HL-60/S4 treated with phorbol 12-myristate 13-acetate at 8.2 ng/mL for 4 days and 3 days (cell line): ENCODE measurements around the gene PCLO.
"Not testable (repeated sequence)": the region's sequence is repeated elsewhere in the genome, so short reads cannot be mapped to it uniquely, and the experiment has no call there.

Source experiments
- in situ Hi-C: fragments of 300-500 bp; cut with MboI; formaldehyde crosslinking; loops from 2 replicates; pipeline ENCODE4 v1.15.0; 2022; ENCODE audit warnings: low sequenced_read_pairs

PCLO gene

GRCh38 chr7:82745117-82745516 is 417.6 kb downstream of the PCLO start:
- in situ Hi-C loops = loop anchor here (25.0 kb wide), 2 partner anchors 708 to 1258 kb away; no protein-coding TSS in a partner anchor

DNA sequence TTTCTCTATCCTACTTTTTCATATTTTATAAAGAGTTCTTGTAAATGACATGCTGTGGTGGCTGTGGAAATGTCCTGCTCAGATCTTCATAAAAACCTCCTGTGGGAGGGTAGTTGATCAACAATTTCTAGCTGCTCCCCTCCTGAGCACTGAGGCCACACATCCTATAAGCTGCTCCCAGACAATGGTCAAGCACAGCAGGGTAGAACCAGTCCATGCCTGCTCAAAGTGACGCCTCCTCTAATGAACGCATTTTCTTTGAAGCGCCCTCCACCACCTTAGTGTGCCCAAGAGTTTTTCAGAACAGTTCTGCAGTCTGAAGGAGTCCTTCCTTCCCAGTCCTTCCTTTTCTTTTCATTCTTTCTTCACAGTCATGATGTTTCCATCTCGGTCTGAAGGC is 420.5 kb downstream of the PCLO start:
- in situ Hi-C loops = loop anchor here (25.0 kb wide), 2 partner anchors 705 to 1255 kb away; no protein-coding TSS in a partner anchor

GRCh38 chr7:82741493-82741892 is 421.2 kb downstream of the PCLO start:
- in situ Hi-C loops = loop anchor here (25.0 kb wide), 2 partner anchors 704 to 1254 kb away; no protein-coding TSS in a partner anchor

DNA sequence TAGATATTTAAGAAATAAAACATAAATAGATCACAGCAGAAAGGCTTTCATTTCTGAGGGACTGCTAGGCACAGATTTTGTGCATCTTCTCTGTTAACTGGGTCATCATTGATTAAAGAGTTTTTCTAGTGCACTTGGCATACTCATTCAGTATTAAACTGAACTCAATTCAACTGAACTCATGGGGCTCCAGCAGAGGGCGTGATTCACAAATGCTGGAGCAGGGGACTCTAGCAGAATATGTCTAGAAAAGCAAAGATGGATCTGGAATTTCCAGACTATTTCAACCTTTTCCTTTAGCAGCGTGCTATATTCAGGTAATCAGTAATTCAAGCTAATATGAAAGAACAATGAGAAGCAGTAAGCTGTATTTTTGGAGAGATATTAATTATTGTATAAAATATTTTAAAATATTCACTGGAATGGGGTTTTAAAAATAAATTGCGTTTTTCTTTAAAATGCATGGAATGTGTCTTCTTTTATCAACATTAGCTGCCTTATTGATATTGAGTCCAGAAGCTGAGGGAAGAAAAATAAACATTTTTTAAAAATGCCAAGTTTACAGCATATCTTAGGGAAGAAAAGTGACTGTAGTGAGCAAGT is 422.3 kb downstream of the PCLO start:
- in situ Hi-C loops = loop anchor here (25.0 kb wide), 2 partner anchors 703 to 1253 kb away; no protein-coding TSS in a partner anchor

GRCh38 chr7:82736633-82737032 is 426.1 kb downstream of the PCLO start:
- in situ Hi-C loops = loop anchor here (25.0 kb wide), 2 partner anchors 699 to 1249 kb away; no protein-coding TSS in a partner anchor

GRCh38 chr7:82732677-82733076 is 430.0 kb downstream of the PCLO start:
- in situ Hi-C loops = loop anchor here (25.0 kb wide), 2 partner anchors 695 to 1245 kb away; no protein-coding TSS in a partner anchor

GRCh38 chr7:82729172-82730030 is 433.3 kb downstream of the PCLO start:
- in situ Hi-C loops = loop anchor here (25.0 kb wide), 2 partner anchors 692 to 1242 kb away; no protein-coding TSS in a partner anchor

- in situ Hi-C loops = loop anchor here (25.0 kb wide), 2 partner anchors 689 to 1239 kb away; no protein-coding TSS in a partner anchor
Observed at GRCh38 chr7:82726038-82726800, 436.5 kb downstream of the PCLO start.

GRCh38 chr7:82723411-82723810 is 439.3 kb downstream of the PCLO start:
- in situ Hi-C loops = no loop called here

- in situ Hi-C loops = no loop called here
Observed at GRCh38 chr7:82722946-82723345, 439.7 kb downstream of the PCLO start.

DNA sequence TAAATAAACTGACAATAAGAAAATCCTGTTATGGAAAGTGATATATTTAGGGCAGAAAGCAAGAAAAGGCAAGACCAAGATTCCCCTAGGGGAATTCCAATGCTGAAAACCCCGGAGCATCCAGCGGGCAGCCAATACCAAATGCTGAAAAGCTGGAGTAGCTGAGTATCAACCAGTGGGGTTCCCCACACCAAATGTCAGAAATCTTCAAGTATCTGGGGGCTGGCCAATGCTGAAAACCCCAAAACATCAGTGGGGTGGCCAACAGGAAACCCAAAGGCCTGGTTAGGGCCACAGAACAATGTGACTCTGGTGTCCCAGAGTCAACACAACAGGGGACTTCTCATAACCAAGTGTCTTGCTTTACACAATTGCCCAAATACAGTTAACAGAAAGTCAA is 447.3 kb downstream of the PCLO start:
- in situ Hi-C loops = no loop called here

DNA sequence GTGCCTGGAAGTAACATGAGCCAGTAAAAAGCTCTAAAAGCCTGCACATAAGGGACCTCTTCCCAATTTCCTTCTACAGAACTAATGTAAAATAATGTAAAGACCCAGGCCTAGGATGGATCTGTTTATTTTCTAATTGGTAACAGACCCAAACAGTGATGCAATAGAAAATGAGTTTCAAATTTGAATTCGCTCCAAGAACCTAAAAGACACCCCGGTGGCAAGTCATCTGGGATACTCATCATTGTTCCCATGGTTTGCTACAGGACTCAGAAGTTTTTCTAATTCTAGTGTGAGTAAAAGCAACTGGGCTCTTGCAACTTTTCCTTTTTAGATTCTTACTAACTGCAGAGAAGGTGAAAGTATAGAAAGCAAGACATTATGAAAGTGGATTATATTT is 447.8 kb downstream of the PCLO start:
- in situ Hi-C loops = no loop called here

DNA sequence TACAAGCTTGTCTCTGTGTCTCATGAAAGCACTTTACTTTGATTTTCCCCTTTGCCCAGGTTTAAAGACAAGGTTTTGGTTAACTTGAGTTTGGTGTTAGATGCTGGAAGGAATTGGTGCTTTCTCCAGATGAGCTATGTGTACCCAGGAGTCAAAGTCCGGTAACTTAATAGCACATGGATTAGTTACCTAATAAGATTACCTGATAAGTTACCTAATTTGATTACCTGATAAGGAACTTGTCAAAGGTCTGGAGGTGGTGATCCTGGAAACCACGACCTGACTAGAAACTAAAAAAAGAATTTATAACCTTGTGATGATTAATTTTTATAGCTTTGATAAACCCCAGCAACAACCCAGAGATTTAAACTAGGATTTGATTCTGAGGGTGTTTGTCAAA is 449.2 kb downstream of the PCLO start:
- in situ Hi-C loops = no loop called here

DNA sequence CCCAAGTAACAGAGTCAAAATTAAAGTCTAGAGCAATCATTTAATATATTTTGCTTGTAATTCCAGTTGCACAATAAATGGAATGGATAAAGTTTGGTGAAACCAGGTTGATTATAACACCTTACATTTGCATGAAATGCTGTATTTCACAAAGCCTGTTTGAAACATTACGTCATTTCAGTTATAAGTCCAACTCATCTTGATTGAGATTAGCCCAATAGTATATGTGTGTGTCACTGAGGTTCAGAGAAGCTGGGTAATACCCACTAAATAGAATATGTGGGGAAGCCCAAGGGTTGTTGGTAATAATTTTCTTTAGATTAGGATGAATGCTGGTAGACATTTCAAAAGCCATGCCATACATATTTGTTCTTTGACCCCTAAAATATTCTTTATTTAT is 456.3 kb downstream of the PCLO start:
- in situ Hi-C loops = not testable (repeated sequence)

DNA sequence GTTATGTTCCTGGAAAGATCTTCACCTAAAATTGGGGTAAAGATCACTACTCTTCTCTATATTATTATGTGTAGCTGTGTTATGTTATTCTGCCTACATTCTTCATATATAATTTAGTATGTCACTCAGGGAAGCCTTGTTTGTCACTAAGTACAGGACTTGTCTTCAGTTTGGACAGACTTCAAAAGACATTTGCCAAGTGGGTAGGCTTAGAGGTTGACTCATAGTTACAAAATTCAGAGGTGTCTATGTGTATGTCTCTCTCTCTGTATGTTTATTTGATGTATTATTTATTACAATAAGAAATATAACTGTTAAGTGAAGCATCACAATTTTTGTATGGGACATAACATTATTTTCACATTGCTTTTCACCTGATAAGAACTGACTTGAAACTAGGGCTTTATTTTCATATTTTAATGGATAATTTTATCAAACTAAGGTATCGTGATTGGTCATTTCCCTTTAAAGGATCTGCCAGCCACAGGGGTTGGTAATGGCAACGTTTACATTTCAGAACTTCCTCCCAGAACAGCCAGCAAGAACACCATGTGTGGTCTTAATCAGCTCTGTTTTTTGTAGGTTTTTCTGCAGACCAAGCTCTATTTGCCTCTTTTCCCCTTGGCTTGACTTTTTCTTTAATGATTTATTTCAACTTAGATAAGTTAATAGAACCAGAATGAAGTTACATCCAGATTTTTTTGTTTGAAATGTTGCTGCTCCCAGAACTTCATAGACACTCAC is 457.0 kb downstream of the PCLO start:
- in situ Hi-C loops = no loop called here

DNA sequence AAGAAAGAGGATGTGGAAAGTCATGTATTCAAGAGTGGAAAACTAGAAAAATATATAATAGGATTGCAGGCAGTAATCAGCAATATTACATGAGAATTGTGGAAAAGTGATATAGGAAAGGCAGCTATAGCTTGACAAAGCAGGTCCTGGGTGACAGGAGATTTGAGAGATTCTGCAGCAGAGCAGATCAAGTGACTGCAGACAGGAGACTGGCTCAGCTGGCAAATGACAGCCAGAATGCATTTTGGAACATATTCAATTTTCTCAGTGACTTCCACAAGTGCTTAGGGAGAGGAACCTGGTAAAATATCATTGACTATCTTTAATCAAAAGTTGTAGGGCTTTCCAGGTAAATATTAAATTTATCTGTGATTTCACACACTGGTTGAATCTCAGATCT is 458.6 kb downstream of the PCLO start:
- in situ Hi-C loops = no loop called here
